ENCODE results near the gene BPIFA1. TPM values are rescaled to one million over a fixed set of nuclear protein-coding genes. Genes with fewer than 3 reads are reported as not detected.

The BPIFA1 gene
- total RNA-seq, 1 experiment from 2014 or later: not detected

DNA sequence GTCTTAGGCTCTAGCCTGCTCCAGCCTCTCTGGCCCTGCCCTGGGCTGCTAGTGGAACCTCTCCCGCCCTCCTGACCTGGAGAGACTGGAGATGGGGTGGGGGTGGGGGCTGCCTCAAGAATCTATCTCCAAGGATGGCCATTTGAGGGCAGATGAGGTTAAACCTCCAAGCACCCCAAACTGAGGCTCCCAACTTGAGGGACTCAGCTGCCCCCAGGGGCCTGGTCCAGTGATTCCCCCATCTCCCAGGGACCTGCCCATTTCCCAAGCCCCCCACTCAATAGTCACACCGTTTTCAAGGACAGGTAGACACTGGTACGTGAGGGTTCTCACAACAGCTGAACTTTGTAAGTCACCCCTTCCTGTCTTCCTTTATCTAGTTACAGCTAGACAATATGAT, 40.1 kb downstream of the BPIFA1 start:
- Mint-ChIP-seq H3K4me1 (peaks cover 17% of the 10 kb centered on the region), H3K9me3 (no peaks in the 10 kb centered on the region), H3K27ac (0 out of 2 replicates have a peak overlapping the region, but pooled peaks have one; percentile 19), H3K27me3 (ENCODE audit: low read depth) (no peaks in the 10 kb centered on the region), H3K4me3 (no peak overlapping the region), H3K36me3 (no peaks in the 10 kb centered on the region)
- no peak for DNase-seq (ENCODE audit: low spot score)
- POLR2A ChIA-PET: no interaction called here
- no peak for ATAC-seq
- TF ChIP-seq, protein P1, sequence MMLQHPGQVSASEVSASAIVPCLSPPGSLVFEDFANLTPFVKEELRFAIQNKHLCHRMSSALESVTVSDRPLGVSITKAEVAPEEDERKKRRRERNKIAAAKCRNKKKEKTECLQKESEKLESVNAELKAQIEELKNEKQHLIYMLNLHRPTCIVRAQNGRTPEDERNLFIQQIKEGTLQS (CRISPR knock-in tag; conservative IDR thresholded peaks at IDR 0.05): no peak
- TF ChIP-seq IRF1 (CRISPR knock-in tag; IDR thresholded peaks at IDR 0.05) (no peak), SMAD3 (CRISPR knock-in tag; IDR thresholded peaks at IDR 0.05; ENCODE audit: borderline replicate concordance) (no peak)
- TF ChIP-seq, protein P2, sequence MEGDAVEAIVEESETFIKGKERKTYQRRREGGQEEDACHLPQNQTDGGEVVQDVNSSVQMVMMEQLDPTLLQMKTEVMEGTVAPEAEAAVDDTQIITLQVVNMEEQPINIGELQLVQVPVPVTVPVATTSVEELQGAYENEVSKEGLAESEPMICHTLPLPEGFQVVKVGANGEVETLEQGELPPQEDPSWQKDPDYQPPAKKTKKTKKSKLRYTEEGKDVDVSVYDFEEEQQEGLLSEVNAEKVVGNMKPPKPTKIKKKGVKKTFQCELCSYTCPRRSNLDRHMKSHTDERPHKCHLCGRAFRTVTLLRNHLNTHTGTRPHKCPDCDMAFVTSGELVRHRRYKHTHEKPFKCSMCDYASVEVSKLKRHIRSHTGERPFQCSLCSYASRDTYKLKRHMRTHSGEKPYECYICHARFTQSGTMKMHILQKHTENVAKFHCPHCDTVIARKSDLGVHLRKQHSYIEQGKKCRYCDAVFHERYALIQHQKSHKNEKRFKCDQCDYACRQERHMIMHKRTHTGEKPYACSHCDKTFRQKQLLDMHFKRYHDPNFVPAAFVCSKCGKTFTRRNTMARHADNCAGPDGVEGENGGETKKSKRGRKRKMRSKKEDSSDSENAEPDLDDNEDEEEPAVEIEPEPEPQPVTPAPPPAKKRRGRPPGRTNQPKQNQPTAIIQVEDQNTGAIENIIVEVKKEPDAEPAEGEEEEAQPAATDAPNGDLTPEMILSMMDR (IDR thresholded peaks at IDR 0.05): no peak
- CTCF ChIA-PET: interaction anchor here (1.8 to 2.3 kb wide), 2 partner anchors 13 to 16 kb away, joined by 8 to 10 read pairs; no protein-coding TSS in a partner anchor

GRCh38 chr20:33276303-33277113, 40.7 kb downstream of the BPIFA1 start:
- H3K27me3 Mint-ChIP-seq (ENCODE audit: low read depth): no peaks in the 10 kb centered on the region
- DNase-seq (ENCODE audit: low spot score) (no peak), ATAC-seq (peak; percentile 42; the same call in 1 of the 2 replicates)
- H3K4me1 Mint-ChIP-seq: peaks cover 17% of the 10 kb centered on the region
- no peaks in the 10 kb centered on the region for H3K36me3 Mint-ChIP-seq
- ChIA-PET POLR2A (no interaction called here), CTCF (interaction anchor here (1.8 to 2.3 kb wide), 2 partner anchors 14 to 15 kb away, joined by 8 to 10 read pairs; no protein-coding TSS in a partner anchor)
- TF ChIP-seq, protein P3, sequence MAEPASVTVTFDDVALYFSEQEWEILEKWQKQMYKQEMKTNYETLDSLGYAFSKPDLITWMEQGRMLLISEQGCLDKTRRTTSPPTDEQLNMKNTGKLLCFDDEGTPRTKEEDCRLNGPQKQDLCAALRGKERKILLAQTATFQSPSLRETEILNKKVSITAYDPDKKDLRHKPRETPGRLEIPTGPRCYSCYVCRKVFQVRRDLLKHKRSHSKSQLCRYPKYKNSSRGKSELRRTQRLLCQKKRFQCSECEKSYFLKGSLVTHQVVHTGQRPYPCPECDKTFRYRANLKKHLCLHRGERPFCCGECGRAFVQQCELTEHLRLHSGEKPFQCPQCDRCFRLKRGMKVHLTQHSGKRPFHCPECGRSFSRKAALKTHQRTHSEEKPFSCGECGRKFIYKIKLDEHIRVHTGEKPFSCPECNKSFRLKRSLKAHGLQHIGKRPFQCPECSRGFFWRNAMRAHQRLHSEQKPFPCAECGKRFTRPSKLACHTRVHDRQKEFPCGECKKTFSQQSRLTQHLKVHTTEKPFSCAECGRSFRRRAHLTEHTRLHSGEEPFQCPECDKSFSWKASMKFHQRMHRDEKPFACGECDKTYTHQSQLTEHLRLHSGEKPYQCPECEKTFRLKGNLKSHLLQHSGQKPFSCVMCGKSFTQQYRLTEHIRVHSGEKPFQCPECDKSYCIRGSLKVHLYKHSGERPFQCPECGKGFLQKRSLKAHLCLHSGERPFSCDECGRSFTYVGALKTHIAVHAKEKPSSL (CRISPR knock-in tag; conservative IDR thresholded peaks at IDR 0.05): no peak
- TF ChIP-seq GABPB1 (CRISPR knock-in tag; IDR thresholded peaks at IDR 0.05): peak; percentile 30; the same call in 1 of the 2 replicates
- TF ChIP-seq ZNF138 (CRISPR knock-in tag; conservative IDR thresholded peaks at IDR 0.05): no peak
- no peak overlapping the region for H3K4me3 Mint-ChIP-seq
- no peaks in the 10 kb centered on the region for H3K9me3 Mint-ChIP-seq
- H3K27ac Mint-ChIP-seq: peak overlapping the region; percentile 19; the same call in 1 of the 2 replicates

DNA sequence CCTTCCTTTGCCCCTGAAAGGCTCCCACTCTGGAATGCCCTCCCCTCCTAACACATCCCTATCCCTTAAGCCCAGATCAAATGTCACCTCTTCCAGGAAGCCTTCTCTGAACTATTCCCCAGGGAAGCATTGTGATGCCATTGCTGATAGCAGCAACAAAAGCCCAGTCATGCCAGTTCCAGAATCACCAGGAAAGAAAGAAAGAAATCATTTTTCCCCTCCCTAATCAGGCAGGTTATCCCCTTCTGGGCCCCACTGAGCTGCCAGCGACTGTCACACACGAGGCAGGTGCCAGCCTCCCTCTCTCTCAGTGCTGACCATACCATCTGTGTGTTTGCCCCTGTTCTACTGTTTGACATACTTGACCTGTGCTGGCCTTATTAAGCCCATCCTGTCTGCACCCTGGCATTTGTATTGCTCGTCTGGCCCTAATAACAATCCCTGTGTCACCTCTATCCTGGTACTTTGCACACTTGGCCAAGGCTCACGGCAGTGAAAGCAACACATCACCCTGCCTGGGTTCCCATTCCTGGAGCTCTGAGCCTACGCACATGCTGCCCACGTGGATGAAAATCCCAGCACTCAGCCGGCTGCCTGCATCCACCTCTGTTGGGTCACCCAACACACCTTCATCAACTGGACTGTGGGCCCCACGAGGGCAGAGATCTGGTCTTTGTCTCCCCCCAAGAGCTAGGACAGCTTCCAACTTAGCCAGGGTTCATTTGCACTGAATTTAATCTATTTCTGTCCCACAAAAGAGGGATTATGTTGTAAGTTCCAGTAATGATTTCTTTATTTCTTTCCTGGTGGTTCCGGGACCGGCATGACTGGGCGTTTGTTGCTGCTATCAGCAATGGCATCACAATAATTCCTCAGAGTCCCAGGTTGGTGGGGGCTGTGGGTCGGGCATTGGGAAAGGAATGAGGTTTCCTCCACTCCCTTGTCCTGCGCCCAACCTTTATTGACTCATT, 42.0 kb downstream of the BPIFA1 start:
- H3K27ac Mint-ChIP-seq: no peak overlapping the region; the same call in 1 of the 2 replicates
- H3K4me1 Mint-ChIP-seq: peaks cover 17% of the 10 kb centered on the region
- TF ChIP-seq GABPB1 (CRISPR knock-in tag; IDR thresholded peaks at IDR 0.05) (peak; percentile 88), ESRRA (CRISPR knock-in tag; IDR thresholded peaks at IDR 0.05; ENCODE audit: borderline replicate concordance) (no peak), FOXP4 (CRISPR knock-in tag; IDR thresholded peaks at IDR 0.05) (no peak), MAX (CRISPR knock-in tag; IDR thresholded peaks at IDR 0.05) (no peak)
- ChIA-PET CTCF (interaction anchor here (2.3 kb wide), 1 partner anchor 15 kb away, joined by 10 read pairs; no protein-coding TSS in a partner anchor), POLR2A (no interaction called here)
- no peaks in the 10 kb centered on the region for H3K27me3 Mint-ChIP-seq (ENCODE audit: low read depth)
- H3K4me3 Mint-ChIP-seq: no peak overlapping the region
- ATAC-seq (peak; percentile 63), DNase-seq (ENCODE audit: low spot score) (no peak)
- no peaks in the 10 kb centered on the region for H3K9me3 Mint-ChIP-seq
- H3K36me3 Mint-ChIP-seq: no peaks in the 10 kb centered on the region
